HepG2 (cell line): ENCODE measurements around the gene SYT7. TPM values are rescaled to one million over a fixed set of nuclear protein-coding genes. Genes with fewer than 3 reads are reported as not detected.

ENCODE experiments used
- ARNTL ChIP-seq: sonication (generic); formaldehyde crosslinking; IDR thresholded peaks from 2 replicates; pipeline ENCODE4 v1.4.0; 2020; ENCODE audit warnings: mild to moderate bottlenecking, missing genetic modification reagents
- BCL3 ChIP-seq: sonication (generic); formaldehyde crosslinking; IDR thresholded peaks from 2 replicates; pipeline ENCODE4 v1.5.1; 2020; ENCODE audit warnings: mild to moderate bottlenecking, missing genetic modification reagents, moderate library complexity
- FOSL1 ChIP-seq: sonication (generic); formaldehyde crosslinking; IDR thresholded peaks from 2 replicates; pipeline ENCODE4 v1.9.0; 2021; ENCODE audit warnings: missing genetic modification reagents, borderline replicate concordance
- KAT8 ChIP-seq: IDR thresholded peaks from 2 replicates; pipeline ENCODE4 v1.6.1; 2016; ENCODE audit warnings: missing genetic modification reagents, missing compliant biosample characterization
- MAFK ChIP-seq, 2 experiments: IDR thresholded peaks in 1 of 2; conservative IDR thresholded peaks in 1 of 2; 2 replicates each; pipeline ENCODE4 v1.6.1; 2011; ENCODE audit warnings: improper control_type of control experiment in 2 of 2, low read length in 2 of 2
- MXD1 ChIP-seq: sonication (generic); formaldehyde crosslinking; IDR thresholded peaks from 2 replicates; pipeline ENCODE4 v1.4.0; 2020; ENCODE audit warnings: mild to moderate bottlenecking, missing genetic modification reagents
- NR2C2 ChIP-seq: sonication (generic); formaldehyde crosslinking; IDR thresholded peaks from 2 replicates; pipeline ENCODE4 v1.4.0; 2020; ENCODE audit warnings: missing genetic modification reagents, mild to moderate bottlenecking, moderate library complexity, borderline replicate concordance
- PHF20 ChIP-seq: sonication (generic); formaldehyde crosslinking; IDR thresholded peaks from 2 replicates; pipeline ENCODE4 v1.5.0; 2020; ENCODE audit warnings: mild to moderate bottlenecking, missing genetic modification reagents
- POGK ChIP-seq: sonication (generic); formaldehyde crosslinking; conservative IDR thresholded peaks from 2 replicates; pipeline ENCODE4 v1.8.0; 2022; ENCODE audit warnings: mild to moderate bottlenecking, moderate library complexity, missing genetic modification reagents
- RARA ChIP-seq: IDR thresholded peaks from 2 replicates; pipeline ENCODE4 v1.6.1; 2016; ENCODE audit warnings: missing genetic modification reagents, missing compliant biosample characterization
- SIN3A ChIP-seq: IDR thresholded peaks from 2 replicates; pipeline ENCODE4 v1.6.1; 2011; ENCODE audit warnings: low read depth, mild to moderate bottlenecking, control low read depth, low read length, borderline replicate concordance
- SMARCE1 ChIP-seq: fragments of 450-650 bp; IDR thresholded peaks from 2 replicates; pipeline ENCODE4 v1.6.1; 2017; ENCODE audit warnings: borderline replicate concordance
- SNAPC4 ChIP-seq: sonication (generic); formaldehyde crosslinking; IDR thresholded peaks from 2 replicates; pipeline ENCODE4 v1.4.0; 2020; ENCODE audit warnings: mild to moderate bottlenecking, missing genetic modification reagents
- ZIK1 ChIP-seq: sonication (generic); formaldehyde crosslinking; IDR thresholded peaks from 2 replicates; pipeline ENCODE4 v1.5.0; 2020; ENCODE audit warnings: mild to moderate bottlenecking, low read depth, missing genetic modification reagents, borderline replicate concordance
- ZMAT3 ChIP-seq: sonication (generic); formaldehyde crosslinking; conservative IDR thresholded peaks from 2 replicates; pipeline ENCODE4 v1.7.0; 2021; ENCODE audit warnings: missing genetic modification reagents
- ZNF678 ChIP-seq: sonication (generic); formaldehyde crosslinking; IDR thresholded peaks from 2 replicates; pipeline ENCODE4 v1.4.0; 2020; ENCODE audit warnings: mild to moderate bottlenecking, missing genetic modification reagents
- ZNF7 ChIP-seq: IDR thresholded peaks from 2 replicates; pipeline ENCODE4 v1.6.1; 2016; ENCODE audit warnings: missing biosample characterization, missing genetic modification reagents
- ZNF816 ChIP-seq: sonication (generic); formaldehyde crosslinking; IDR thresholded peaks from 2 replicates; pipeline ENCODE4 v1.8.0; 2022; ENCODE audit warnings: missing genetic modification reagents, mild to moderate bottlenecking, borderline replicate concordance
- ZNF839 ChIP-seq: sonication (generic); formaldehyde crosslinking; IDR thresholded peaks from 2 replicates; pipeline ENCODE4 v1.4.0; 2020; ENCODE audit warnings: missing genetic modification reagents, mild to moderate bottlenecking, borderline replicate concordance
- ZSCAN29 ChIP-seq: sonication (generic); formaldehyde crosslinking; conservative IDR thresholded peaks from 2 replicates; pipeline ENCODE4 v1.4.0; 2020; ENCODE audit warnings: mild to moderate bottlenecking, missing genetic modification reagents
- polyA plus RNA-seq, 8 experiments: library from polyadenylated mRNA; depleted of rRNA in 3 of 8; stranded (reverse) in 7 of 8; unstranded in 1 of 8; fragments of >200 nt; fragmentation: Illumina TruSeq in 4 of 8; extraction: Trizol in 4 of 8; gene quantifications; 2 replicates each; pipeline versions ENCODE4 v1.2.1 to v1.2.3, GENCODE V29; 2011 to 2016; ENCODE audit warnings: low read depth in 4 of 8, missing spikeins in 1 of 8, mixed read lengths in 1 of 8; ENCODE audit not compliant: insufficient read depth in 1 of 8
- total RNA-seq, 5 experiments: library from RNA; depleted of rRNA; stranded (reverse); fragments of >200 nt; fragmentation: Illumina TruSeq; extraction: Trizol; gene quantifications; 2 replicates each; pipeline ENCODE4 v1.2.3, GENCODE V29; 2016; ENCODE audit warnings: low read depth in 1 of 5

SYT7 gene
- total and polyA plus RNA-seq, 2 of the 13 experiments (the other 11 are each of a cell fraction or from before 2014, with no cell fraction given), result 1.4 to 4.4 TPM

- TF ChIP-seq MXD1 (CRISPR knock-in tag) (peak; percentile 51; the same call in 1 of the 2 replicates), BCL3 (CRISPR knock-in tag) (no peak), ZNF839 (CRISPR knock-in tag) (no peak), KAT8 (CRISPR knock-in tag) (peak; percentile 53; the same call in 1 of the 2 replicates), RARA (CRISPR knock-in tag) (0 out of 2 replicates have a peak, but pooled peaks have one; percentile 9), ZIK1 (CRISPR knock-in tag) (no peak), MAFK (conservative IDR thresholded peaks at IDR 0.05 in 1 of 2, IDR thresholded peaks at IDR 0.05 in 1 of 2; ENCODE audit: low read length in 2 of 2) (no peak), ARNTL (CRISPR knock-in tag) (no peak), PHF20 (no peak), POGK (peak; percentile 66; the same call in 1 of the 2 replicates), SNAPC4 (no peak), ZNF678 (CRISPR knock-in tag) (no peak), ZNF7 (CRISPR knock-in tag) (no peak), NR2C2 (no peak), FOSL1 (CRISPR knock-in tag) (no peak), ZSCAN29 (CRISPR knock-in tag) (no peak), ZMAT3 (CRISPR knock-in tag) (0 out of 2 replicates have a peak, but pooled peaks have one; percentile 64), SMARCE1 (no peak), SIN3A (0 out of 2 replicates have a peak, but pooled peaks have one; percentile 31), ZNF816 (CRISPR knock-in tag) (no peak)
These were observed at the start of gene SYT7 (continued) for GRCh38 chr11:61581030-61581928.
